PFSK-1 (cell line): ENCODE measurements around the gene FRMD4A.

Source experiments
- FOXP2 ChIP-seq: optimal IDR thresholded peaks from 2 replicates; pipeline ENCODE3; 2011; ENCODE audit warnings: borderline replicate concordance, control low read depth, inconsistent platforms; ENCODE audit not compliant: insufficient read depth; ENCODE audit errors: extremely low read length, extremely low read depth
- POLR2AphosphoS5 ChIP-seq: IDR thresholded peaks from 2 replicates; pipeline ENCODE4 v1.6.1; 2012; ENCODE audit warnings: low read depth, mild to moderate bottlenecking, control low read depth, low read length, moderate library complexity
- REST ChIP-seq, 2 experiments: IDR thresholded peaks; 2 replicates each; pipeline versions ENCODE4 v1.6.1 to v1.8.0; 2011 to 2012; ENCODE audit warnings: low read depth in 2 of 2, low read length in 2 of 2, control low read depth in 1 of 2, inconsistent platforms in 1 of 2, mild to moderate bottlenecking in 1 of 2, moderate library complexity in 1 of 2; ENCODE audit not compliant: insufficient read depth in 1 of 2
- SIN3A ChIP-seq: IDR thresholded peaks from 2 replicates; pipeline ENCODE4 v1.6.1; 2012; ENCODE audit warnings: mild to moderate bottlenecking, low read length, moderate library complexity, borderline replicate concordance; ENCODE audit not compliant: insufficient read depth
- TAF1 ChIP-seq: IDR thresholded peaks from 2 replicates; pipeline ENCODE4 v1.6.1; 2012; ENCODE audit warnings: low read length, control low read depth, borderline replicate concordance; ENCODE audit not compliant: insufficient read depth

The FRMD4A gene

DNA sequence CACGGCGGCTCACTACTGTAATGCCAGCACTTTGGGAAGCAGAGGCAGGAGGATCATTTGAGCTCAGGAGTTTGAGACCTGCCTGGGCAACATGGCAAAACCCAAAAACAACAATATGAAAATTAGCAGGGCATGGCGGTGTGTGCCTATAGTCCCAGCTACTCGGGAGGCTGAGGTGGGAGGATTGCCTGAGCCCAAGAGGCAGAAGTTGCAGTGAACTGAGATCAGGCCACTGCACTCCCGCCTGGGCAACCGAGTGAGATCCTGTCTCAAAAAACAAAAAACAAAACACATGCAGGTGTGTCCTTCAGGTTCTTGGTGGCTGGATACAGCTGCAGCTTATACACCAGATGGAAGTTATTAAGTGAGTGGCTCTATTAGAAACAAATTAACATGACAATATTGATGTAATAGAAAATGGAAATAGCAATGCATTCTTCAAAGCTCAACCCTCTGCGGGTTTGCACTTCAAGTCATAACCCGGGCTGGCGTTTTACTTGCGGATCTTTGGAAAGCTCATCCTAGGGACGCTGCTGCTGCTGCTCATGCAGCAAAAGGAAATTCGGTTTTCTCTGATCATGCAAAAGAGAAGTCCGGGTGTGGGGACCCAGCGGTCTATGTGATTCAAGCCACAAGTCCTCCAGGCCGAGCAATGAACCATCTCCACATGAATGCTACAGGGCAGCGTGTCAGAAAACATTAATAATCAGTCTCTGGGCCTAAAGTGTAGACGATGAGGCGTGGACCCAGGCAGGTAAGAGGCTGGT lies 462.0 kb downstream of the FRMD4A start:
- no peak for TF ChIP-seq POLR2AphosphoS5
- TF ChIP-seq TAF1, result no peak
- no peak for TF ChIP-seq REST (IDR thresholded peaks at IDR 0.05; ENCODE audit: insufficient read depth in 1 of 2, low read depth in 2 of 2, low read length in 2 of 2)
- TF ChIP-seq SIN3A, result no peak

- TF ChIP-seq POLR2AphosphoS5 (no peak), SIN3A (no peak), FOXP2 (no peak), TAF1 (no peak), REST (IDR thresholded peaks at IDR 0.05; ENCODE audit: insufficient read depth in 1 of 2, low read depth in 2 of 2, low read length in 2 of 2) (no peak)
Measured at GRCh38 chr10:13867822-13868221, 462.9 kb downstream of the FRMD4A start.

- TF ChIP-seq POLR2AphosphoS5 (no peak), REST (IDR thresholded peaks at IDR 0.05; ENCODE audit: insufficient read depth in 1 of 2, low read depth in 2 of 2, low read length in 2 of 2) (no peak), SIN3A (no peak), FOXP2 (no peak), TAF1 (no peak)
Measured at GRCh38 chr10:13865758-13866491, 464.8 kb downstream of the FRMD4A start.

GRCh38 chr10:13862546-13863233 lies 468.0 kb downstream of the FRMD4A start:
- TF ChIP-seq SIN3A (no peak), TAF1 (no peak), POLR2AphosphoS5 (no peak), REST (IDR thresholded peaks at IDR 0.05; ENCODE audit: insufficient read depth in 1 of 2, low read depth in 2 of 2, low read length in 2 of 2) (no peak), FOXP2 (no peak)
